HFF-Myc (cell line): ENCODE data around the gene TP63.

Source experiments
- DNase-seq: peaks from one replicate; pipeline ENCODE4 v3.0.0-alpha.2; 2011; ENCODE audit warnings: low read depth; ENCODE audit errors: extremely low read depth
- H3K4me3 ChIP-seq: replicated peaks from 2 replicates; pipeline ENCODE4 v1.5.1; 2011; ENCODE audit warnings: low read depth, mild to moderate bottlenecking, control low read depth, low read length
- CTCF ChIP-seq: IDR thresholded peaks from 2 replicates; pipeline ENCODE4 v1.5.1; 2012; ENCODE audit warnings: mild to moderate bottlenecking, low read depth, low read length, control low read depth; ENCODE audit errors: missing control alignments

Gene TP63

GRCh38 chr3:189787632-189788031 is 156.4 kb downstream of the TP63 start:
- TF ChIP-seq CTCF = no peak
- DNase-seq = no peak
- H3K4me3 ChIP-seq = no peak overlapping the region

- DNase-seq = no peak
- TF ChIP-seq CTCF = no peak
- no peak overlapping the region for H3K4me3 ChIP-seq
These were observed 158.2 kb downstream of the TP63 start for GRCh38 chr3:189789432-189789831.

DNA sequence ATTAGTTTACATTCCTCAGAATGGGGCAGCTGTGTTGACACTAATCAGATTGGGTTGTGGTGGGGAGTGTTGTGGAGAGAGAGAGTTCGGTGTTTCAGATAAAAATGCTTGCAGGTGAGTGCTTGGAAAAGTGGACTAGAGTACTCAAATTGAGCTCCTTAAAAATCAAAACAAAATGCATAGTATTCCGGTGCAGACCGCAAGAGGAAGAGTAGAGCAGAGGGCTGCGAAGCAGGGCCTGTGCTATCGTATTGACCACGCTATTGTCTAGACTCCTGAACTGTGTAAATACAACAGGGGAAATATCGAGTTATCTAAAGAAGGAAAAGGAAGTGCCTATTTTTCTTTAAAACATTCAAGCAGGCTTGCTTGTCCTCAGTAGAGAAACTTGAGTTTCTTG is 159.5 kb downstream of the TP63 start:
- no peak for TF ChIP-seq CTCF
- no peak overlapping the region for H3K4me3 ChIP-seq
- no peak for DNase-seq

- no peak for DNase-seq
- no peak for TF ChIP-seq CTCF
- H3K4me3 ChIP-seq = no peak overlapping the region
These were observed 161.1 kb downstream of the TP63 start for GRCh38 chr3:189792046-189792929.

- H3K4me3 ChIP-seq = no peak overlapping the region
- TF ChIP-seq CTCF = no peak
- DNase-seq = no peak
These were observed 163.3 kb downstream of the TP63 start for GRCh38 chr3:189794518-189794917.

DNA sequence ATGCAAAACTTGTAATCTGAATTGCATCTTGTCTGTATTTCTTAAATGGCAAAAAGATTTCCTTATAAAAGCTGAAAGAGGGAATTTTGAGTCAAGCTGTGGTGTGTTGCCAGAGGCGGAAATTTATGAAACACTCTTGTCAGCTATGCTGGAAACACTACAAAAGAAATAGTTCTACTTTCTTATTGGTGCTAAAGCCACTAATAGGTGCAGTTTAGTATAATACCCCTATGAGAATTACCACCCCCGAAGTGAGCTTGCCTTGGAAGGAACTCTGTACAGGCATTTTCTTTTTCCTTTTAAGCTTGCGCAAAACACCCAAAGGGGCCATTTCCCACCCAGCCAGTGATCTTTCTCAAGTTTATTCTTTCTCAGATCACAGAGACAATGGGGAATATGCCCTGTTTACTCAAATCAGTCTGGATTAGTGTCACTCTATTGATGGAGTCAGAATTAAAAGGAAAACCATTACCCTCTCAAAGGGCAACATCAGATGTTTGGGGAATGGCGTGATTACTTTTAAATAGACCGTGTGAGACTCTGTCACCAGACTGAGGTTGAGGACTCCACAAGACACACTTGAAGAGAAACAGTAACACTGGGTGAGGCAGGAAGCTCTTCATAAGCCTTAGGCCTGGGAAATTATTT is 166.0 kb downstream of the TP63 start:
- H3K4me3 ChIP-seq = no peak overlapping the region
- TF ChIP-seq CTCF = no peak
- DNase-seq = no peak
